Measurements from ENCODE around the gene EPO. TPM values are rescaled to one million over a fixed set of nuclear protein-coding genes. Genes with fewer than 3 reads are reported as not detected.

Gene EPO
- total and polyA plus RNA-seq, 2 of the 8 experiments (the other 6 are each of a cell fraction or from before 2014, with no cell fraction given), result 0.42 to 0.95 TPM

- TF ChIP-seq CTCF (IDR thresholded peaks at IDR 0.05; ENCODE audit: control extremely low read depth in 1 of 3, insufficient read depth in 1 of 3, low read depth in 1 of 3, low read length in 3 of 3), result no peak
- no peak for TF ChIP-seq CTBP2 (IDR thresholded peaks at IDR 0.05; ENCODE audit: borderline replicate concordance, insufficient read depth, insufficient read length, low read length)
- peak; percentile 48; the same call in 1 of the 2 replicates for TF ChIP-seq YY1 (IDR thresholded peaks at IDR 0.05; ENCODE audit: low read depth, low read length)
- TF ChIP-seq TAF1 (IDR thresholded peaks at IDR 0.05; ENCODE audit: low read depth, low read length), result peak; percentile 76
- TF ChIP-seq SIRT6 (IDR thresholded peaks at IDR 0.05; ENCODE audit: low read length), result no peak
- no peak for TF ChIP-seq BACH1 (IDR thresholded peaks at IDR 0.05; ENCODE audit: low read length)
- no peak for TF ChIP-seq CHD7 (IDR thresholded peaks at IDR 0.05; ENCODE audit: insufficient replicate concordance, low read length)
- TF ChIP-seq BRCA1 (IDR thresholded peaks at IDR 0.05; ENCODE audit: low read depth, low read length), result peak; percentile 49; the same call in 1 of the 2 replicates
Observed at GRCh38 chr7:100673302-100673941, 46.8 kb upstream of the EPO start, which contains the start of gene GNB2 (continued).

All from H1 (cell line).